ENCODE measurements around the gene PPP1R13B. TPM values are rescaled to one million over a fixed set of nuclear protein-coding genes. Genes with fewer than 3 reads are reported as not detected.

The PPP1R13B gene
- polyA plus RNA-seq, 5 donors: 50.3 to 72.7 (median 61.6) TPM

GRCh38 chr14:103715052-103716000, 132.0 kb downstream of the PPP1R13B start, which contains the start of the genes XRCC3 and ZFYVE21:
Gene XRCC3 (minus strand): TSS chr14:103715451. CDS start chr14:103711087, 4,364 bp downstream.
Gene ZFYVE21 (plus strand): TSS chr14:103715810. CDS start chr14:103715842, 32 bp downstream.
- peak; percentile 99 for DNase-seq

GRCh38 chr14:103714063-103714724, 133.2 kb downstream of the PPP1R13B start:
- DNase-seq: no peak

- DNase-seq: no peak
These were observed 133.9 kb downstream of the PPP1R13B start for GRCh38 chr14:103713304-103714062.

- DNase-seq: no peak
These were observed 134.6 kb downstream of the PPP1R13B start for GRCh38 chr14:103712633-103713247.

- no peak for DNase-seq
These were observed 135.6 kb downstream of the PPP1R13B start for GRCh38 chr14:103711516-103712431.

- no peak for DNase-seq
These were observed 136.5 kb downstream of the PPP1R13B start for GRCh38 chr14:103710771-103711377.

GRCh38 chr14:103709814-103710213, 137.6 kb downstream of the PPP1R13B start:
- no peak for DNase-seq

GRCh38 chr14:103708750-103709187, 138.6 kb downstream of the PPP1R13B start:
- no peak for DNase-seq

- no peak for DNase-seq
These were observed 139.8 kb downstream of the PPP1R13B start for GRCh38 chr14:103707329-103708263.

- DNase-seq: no peak
These were observed 140.6 kb downstream of the PPP1R13B start for GRCh38 chr14:103706551-103707328.

- DNase-seq: no peak
These were observed 141.7 kb downstream of the PPP1R13B start for GRCh38 chr14:103705504-103706284.

GRCh38 chr14:103705118-103705503, 142.3 kb downstream of the PPP1R13B start:
- peak in 1 of 2 donors; percentile 71 for DNase-seq

- no peak for DNase-seq
These were observed 142.7 kb downstream of the PPP1R13B start for GRCh38 chr14:103704708-103705107.

GRCh38 chr14:103703433-103704385, 143.7 kb downstream of the PPP1R13B start:
- DNase-seq: no peak
